HG03378 (cell line): ENCODE results near the gene XKR7.
"Not testable (repeated sequence)": the region's sequence is repeated elsewhere in the genome, so short reads cannot be mapped to it uniquely, and the experiment has no call there.

ENCODE experiments used
- ATAC-seq: cut with Tn5 transposase; IDR thresholded peaks from one replicate; pipeline ENCODE4 v1.9.1; 2021; ENCODE audit warnings: mild to moderate bottlenecking, moderate library complexity; ENCODE audit not compliant: unreplicated experiment

Gene XKR7

GRCh38 chr20:32010666-32011065, 42.7 kb downstream of the XKR7 start:
- ATAC-seq, result no peak

- ATAC-seq, result no peak
Observed at GRCh38 chr20:32012159-32012688, 44.3 kb downstream of the XKR7 start.

GRCh38 chr20:32013326-32013725, 45.4 kb downstream of the XKR7 start:
- ATAC-seq, result no peak

GRCh38 chr20:32017711-32018251, 49.8 kb downstream of the XKR7 start:
- ATAC-seq, result no peak

- no peak for ATAC-seq
Observed at GRCh38 chr20:32018269-32019155, 50.6 kb downstream of the XKR7 start.

GRCh38 chr20:32019156-32019510, 51.2 kb downstream of the XKR7 start:
- ATAC-seq, result no peak

GRCh38 chr20:32019563-32020463, 51.9 kb downstream of the XKR7 start:
- ATAC-seq, result no peak

- no peak for ATAC-seq
Observed at GRCh38 chr20:32021091-32021490, 53.1 kb downstream of the XKR7 start.

- ATAC-seq, result no peak
Observed at GRCh38 chr20:32024683-32025295, 56.8 kb downstream of the XKR7 start.

- no peak for ATAC-seq
Observed at GRCh38 chr20:32027643-32028042, 59.7 kb downstream of the XKR7 start.

- no peak for ATAC-seq
Observed at GRCh38 chr20:32028647-32029372, 60.9 kb downstream of the XKR7 start.

- no peak for ATAC-seq
Observed at GRCh38 chr20:32029561-32029960, 61.6 kb downstream of the XKR7 start.

GRCh38 chr20:32031007-32031958, 63.3 kb downstream of the XKR7 start:
- ATAC-seq, result no peak

GRCh38 chr20:32033316-32033715, 65.4 kb downstream of the XKR7 start:
- no peak for ATAC-seq

GRCh38 chr20:32033721-32034120, 65.8 kb downstream of the XKR7 start:
- not testable (repeated sequence) for ATAC-seq

GRCh38 chr20:32034581-32035425, 66.9 kb downstream of the XKR7 start:
- ATAC-seq, result no peak

GRCh38 chr20:32035426-32035779, 67.5 kb downstream of the XKR7 start:
- ATAC-seq, result no peak

GRCh38 chr20:32036252-32036651, 68.3 kb downstream of the XKR7 start:
- ATAC-seq, result no peak
